Measurements from ENCODE around the gene LRP8. TPM values are rescaled to one million over a fixed set of nuclear protein-coding genes. Genes with fewer than 3 reads are reported as not detected.

The LRP8 gene
- total RNA-seq, 1 donor from 2014 or later, result 15.8 TPM

- Mint-ChIP-seq H3K27ac (ENCODE audit: unreplicated experiment) (no peak overlapping the region), H3K27me3 (ENCODE audit: unreplicated experiment) (peaks cover 4% of the 10 kb centered on the region), H3K9me3 (ENCODE audit: unreplicated experiment) (no peaks in the 10 kb centered on the region), H3K4me3 (ENCODE audit: unreplicated experiment) (no peak overlapping the region), H3K4me1 (ENCODE audit: unreplicated experiment) (no peaks in the 10 kb centered on the region), H3K36me3 (ENCODE audit: low read depth, unreplicated experiment) (no peaks in the 10 kb centered on the region)
- no peak for TF ChIP-seq CTCF (IDR thresholded peaks at IDR 0.05; ENCODE audit: unreplicated experiment)
- no peak for DNase-seq (ENCODE audit: low spot score)
Observed at GRCh38 chr1:53288790-53289429, 39.0 kb downstream of the LRP8 start.

DNA sequence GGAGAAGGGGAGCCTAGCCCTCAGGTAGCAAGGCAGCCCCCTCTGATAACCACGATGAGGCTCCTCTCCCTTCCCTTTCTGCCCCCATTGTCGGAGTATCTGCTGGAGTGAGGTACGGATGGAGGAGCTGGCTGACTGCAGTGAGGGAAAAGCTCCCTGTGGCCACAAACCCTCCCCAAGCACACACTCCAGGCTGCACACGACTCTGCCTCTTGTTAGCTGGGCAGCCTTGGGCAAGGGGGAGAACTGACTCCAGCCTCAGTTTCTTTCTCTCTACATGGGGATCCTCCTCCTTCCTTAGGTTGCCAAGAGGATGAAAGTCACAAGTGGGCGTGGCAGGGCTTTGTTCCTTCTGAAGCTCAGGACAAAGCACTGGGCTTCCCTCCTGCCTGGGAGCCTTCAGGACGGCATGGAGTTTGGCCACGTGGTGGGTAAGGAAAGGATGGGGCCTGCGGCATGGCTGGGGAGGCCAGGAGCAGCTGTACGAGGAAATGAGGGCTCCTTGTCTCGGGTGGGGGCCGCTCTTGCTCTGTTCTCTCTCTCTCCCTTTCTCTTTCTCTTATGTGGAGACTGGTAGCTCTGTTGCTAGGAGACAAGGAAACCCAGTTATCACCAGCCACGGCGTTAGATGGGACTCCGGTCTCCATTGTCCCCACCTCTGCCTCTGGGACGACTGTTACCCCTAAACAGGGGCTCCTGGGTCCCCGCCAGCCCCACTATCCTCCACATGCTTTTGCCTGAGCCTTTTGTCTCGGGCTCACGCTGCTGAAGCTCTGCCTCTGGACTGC is 39.7 kb downstream of the LRP8 start:
- H3K4me1 Mint-ChIP-seq (ENCODE audit: unreplicated experiment), result no peaks in the 10 kb centered on the region
- no peak for DNase-seq (ENCODE audit: low spot score)

GRCh38 chr1:53286955-53287354 is 40.9 kb downstream of the LRP8 start:
- Mint-ChIP-seq H3K27ac (ENCODE audit: unreplicated experiment) (no peak overlapping the region), H3K27me3 (ENCODE audit: unreplicated experiment) (peaks cover 4% of the 10 kb centered on the region), H3K4me3 (ENCODE audit: unreplicated experiment) (no peak overlapping the region), H3K4me1 (ENCODE audit: unreplicated experiment) (no peaks in the 10 kb centered on the region), H3K9me3 (ENCODE audit: unreplicated experiment) (no peaks in the 10 kb centered on the region), H3K36me3 (ENCODE audit: low read depth, unreplicated experiment) (no peaks in the 10 kb centered on the region)
- TF ChIP-seq CTCF (IDR thresholded peaks at IDR 0.05; ENCODE audit: unreplicated experiment), result no peak
- DNase-seq (ENCODE audit: low spot score), result no peak

More for the DNA sequence above, 39.7 kb downstream of the LRP8 start:
- no peak for TF ChIP-seq CTCF (IDR thresholded peaks at IDR 0.05; ENCODE audit: unreplicated experiment)
- H3K9me3 Mint-ChIP-seq (ENCODE audit: unreplicated experiment), result no peaks in the 10 kb centered on the region
- no peak overlapping the region for H3K27ac Mint-ChIP-seq (ENCODE audit: unreplicated experiment)
- no peaks in the 10 kb centered on the region for H3K36me3 Mint-ChIP-seq (ENCODE audit: low read depth, unreplicated experiment)
- no peak overlapping the region for H3K4me3 Mint-ChIP-seq (ENCODE audit: unreplicated experiment)
- H3K27me3 Mint-ChIP-seq (ENCODE audit: unreplicated experiment), result peaks cover 4% of the 10 kb centered on the region

- Mint-ChIP-seq H3K27ac (ENCODE audit: unreplicated experiment) (no peak overlapping the region), H3K4me1 (ENCODE audit: unreplicated experiment) (no peaks in the 10 kb centered on the region), H3K4me3 (ENCODE audit: unreplicated experiment) (no peak overlapping the region), H3K36me3 (ENCODE audit: low read depth, unreplicated experiment) (no peaks in the 10 kb centered on the region), H3K9me3 (ENCODE audit: unreplicated experiment) (no peaks in the 10 kb centered on the region), H3K27me3 (ENCODE audit: unreplicated experiment) (peaks cover 1% of the 10 kb centered on the region)
- TF ChIP-seq CTCF (IDR thresholded peaks at IDR 0.05; ENCODE audit: unreplicated experiment), result no peak
- DNase-seq (ENCODE audit: low spot score), result no peak
Observed at GRCh38 chr1:53285969-53286760, 41.7 kb downstream of the LRP8 start.

All from endothelial cell (in vitro differentiated cells).